SK-N-SH (cell line): Measurements from ENCODE around the gene CD93. TPM values are rescaled to one million over a fixed set of nuclear protein-coding genes. Genes with fewer than 3 reads are reported as not detected.

Experiments used
- CTCF ChIA-PET: fragments of 300-600, 350-600 bp; formaldehyde crosslinking; extraction: SDS; loops from one replicate; lab custom pipeline; 2021; lab: Yijun Ruan, JAX
- POLR2A ChIA-PET: fragments of 350-600 bp; sonication (Branson Sonifier 250); formaldehyde crosslinking; extraction: SDS; loops from one replicate; lab custom pipeline; 2020; ENCODE audit warnings: antibody characterized with exemption, inconsistent platforms; lab: Yijun Ruan, JAX
- DNase-seq: peaks from one replicate; pipeline ENCODE4 v3.0.0; 2012
- H2AFZ ChIP-seq: fragments of 200-600 bp; sonication (generic); 2 replicates; pipeline ENCODE4 v1.8.1; 2016; ENCODE audit warnings: antibody characterized with exemption, mild to moderate bottlenecking, low read depth
- H3F3A ChIP-seq: fragments of 200-600 bp; sonication (generic); replicated peaks from 2 replicates; pipeline ENCODE3; 2016; ENCODE audit warnings: antibody characterized with exemption, mild to moderate bottlenecking; ENCODE audit not compliant: insufficient read depth
- H3K27ac ChIP-seq, 2 experiments: fragments of 200-500 bp in 1 of 2; fragments of 200-600 bp in 1 of 2; sonication (Bioruptor generic) in 1 of 2; sonication (generic), shearing (Covaris generic) in 1 of 2; 2 replicates each; pipeline versions ENCODE4 v1.5.1 to v1.6.1; 2014 to 2016; ENCODE audit warnings: low read depth in 2 of 2, inconsistent platforms in 1 of 2, low read length in 1 of 2, mild to moderate bottlenecking in 1 of 2, mixed read lengths in 1 of 2
- H3K27me3 ChIP-seq: fragments of 200-600 bp; sonication (generic), shearing (Covaris generic); 2 replicates; pipeline ENCODE4 v1.6.1; 2016; ENCODE audit warnings: mixed run types; ENCODE audit not compliant: insufficient read depth
- H3K36me3 ChIP-seq, 2 experiments: fragments of 200-500 bp in 1 of 2; fragments of 200-600 bp in 1 of 2; sonication (Bioruptor generic) in 1 of 2; sonication (generic) in 1 of 2; replicated peaks in 1 of 2; 2 replicates each; pipeline versions ENCODE3 to v1.5.1; 2014 to 2016; ENCODE audit warnings: low read length in 1 of 2, mild to moderate bottlenecking in 1 of 2; ENCODE audit not compliant: insufficient read depth in 2 of 2, control insufficient read depth in 1 of 2
- H3K4me1 ChIP-seq, 2 experiments: fragments of 200-500 bp in 1 of 2; fragments of 200-600 bp in 1 of 2; sonication (Bioruptor generic) in 1 of 2; sonication (generic), shearing (Covaris generic) in 1 of 2; 2 replicates each; pipeline versions ENCODE4 v1.5.1 to v1.6.1; 2014 to 2016; ENCODE audit warnings: low read depth in 1 of 2, low read length in 1 of 2, mixed run types in 1 of 2; ENCODE audit not compliant: insufficient read depth in 2 of 2, control insufficient read depth in 1 of 2
- H3K4me2 ChIP-seq: fragments of 200-600 bp; sonication (generic), shearing (Covaris generic); 2 replicates; pipeline ENCODE4 v1.6.1; 2017; ENCODE audit warnings: mixed run types
- H3K4me3 ChIP-seq, 2 experiments: fragments of 200-500 bp in 1 of 2; fragments of 200-600 bp in 1 of 2; sonication (Bioruptor generic) in 1 of 2; sonication (generic), shearing (Covaris generic) in 1 of 2; 2 replicates each; pipeline versions ENCODE4 v1.5.1 to v1.8.1; 2014 to 2016; ENCODE audit warnings: low read depth in 2 of 2, inconsistent platforms in 1 of 2, low read length in 1 of 2, mild to moderate bottlenecking in 1 of 2, mixed read lengths in 1 of 2, moderate library complexity in 1 of 2
- H3K79me2 ChIP-seq: fragments of 200-600 bp; sonication (generic); 2 replicates; pipeline ENCODE4 v1.8.1; 2017; ENCODE audit warnings: mild to moderate bottlenecking; ENCODE audit not compliant: insufficient read depth
- H3K9ac ChIP-seq: fragments of 200-600 bp; sonication (generic); 2 replicates; pipeline ENCODE4 v1.6.1; 2017; ENCODE audit warnings: mixed run types
- H3K9me2 ChIP-seq: fragments of 200-600 bp; sonication (generic); 2 replicates; pipeline ENCODE4 v1.6.1; 2017; ENCODE audit warnings: mixed run types
- H3K9me3 ChIP-seq: fragments of 200-600 bp; sonication (generic); 2 replicates; pipeline ENCODE4 v1.6.1; 2017; ENCODE audit warnings: mixed run types, mild to moderate bottlenecking, moderate library complexity
- H4K20me1 ChIP-seq: fragments of 200-600 bp; sonication (generic); 2 replicates; pipeline ENCODE4 v1.6.1; 2017; ENCODE audit warnings: mild to moderate bottlenecking, mixed run types; ENCODE audit not compliant: insufficient read depth
- ELF1 ChIP-seq: IDR thresholded peaks from 2 replicates; pipeline ENCODE4 v1.4.0; 2012
- EZH2phosphoT487 ChIP-seq: fragments of 200-600 bp; sonication (generic); IDR thresholded peaks from 2 replicates; pipeline ENCODE4 v1.6.1; 2017; ENCODE audit warnings: low read depth, mixed run types, mild to moderate bottlenecking, antibody characterized with exemption, moderate library complexity, borderline replicate concordance
- FOSL2 ChIP-seq: IDR thresholded peaks from 2 replicates; pipeline ENCODE4 v1.4.0; 2012; ENCODE audit warnings: low read depth, mild to moderate bottlenecking, moderate library complexity, borderline replicate concordance
- GABPA ChIP-seq: IDR thresholded peaks from 2 replicates; pipeline ENCODE4 v1.4.0; 2012; ENCODE audit warnings: low read depth, mild to moderate bottlenecking
- GATA2 ChIP-seq: sonication (generic); formaldehyde crosslinking; IDR thresholded peaks from 2 replicates; pipeline ENCODE4 v1.5.0; 2020; ENCODE audit warnings: mild to moderate bottlenecking, missing genetic modification reagents
- POLR2AphosphoS5 ChIP-seq: IDR thresholded peaks from 2 replicates; pipeline ENCODE4 v1.6.1; 2012; ENCODE audit warnings: low read depth, low read length
- YY1 ChIP-seq: IDR thresholded peaks from 2 replicates; pipeline ENCODE4 v1.4.0; 2012; ENCODE audit warnings: low read depth, mild to moderate bottlenecking
- WGBS: methylation state at CpG from one replicate; pipeline ENCODE4 v1.1.6; 2017; ENCODE audit warnings: low lambda C conversion rate; 5-methylcytosine and 5-hydroxymethylcytosine counted together
- polyA plus RNA-seq, 3 experiments: library from polyadenylated mRNA; depleted of rRNA; stranded (reverse); fragments of >200 nt; gene quantifications; 2 replicates each; pipeline ENCODE4 v1.2.3, GENCODE V29; 2012

CD93 gene
- polyA plus RNA-seq, 1 of the 3 experiments (the other 2 are of a cell fraction) = 0.03 TPM

- ChIA-PET CTCF (no interaction called here), POLR2A (no interaction called here)
- no peaks in the 10 kb centered on the region for H3K9me2 ChIP-seq
- 1% methylated on average over 12 of the region's 48 CpGs for WGBS
- no peaks in the 10 kb centered on the region for H3K9me3 ChIP-seq
- peak overlapping the region in 1 of 2 experiments; percentile 48; a peak in 3 of 4 replicates for H3K4me3 ChIP-seq
- no peaks in the 10 kb centered on the region for H4K20me1 ChIP-seq
- peak overlapping the region; percentile 64 for H3K4me2 ChIP-seq
- H3K4me1 ChIP-seq = no peaks in the 10 kb centered on the region
- no peak overlapping the region for H3K27ac ChIP-seq
- H3K27me3 ChIP-seq = peaks cover 92% of the 10 kb centered on the region
- DNase-seq = no peak
- no peaks in the 10 kb centered on the region for H3K36me3 ChIP-seq
- no peak overlapping the region for H3K9ac ChIP-seq
- no peaks in the 10 kb centered on the region for H3F3A ChIP-seq
- TF ChIP-seq POLR2AphosphoS5 (no peak), ELF1 (no peak), GATA2 (CRISPR knock-in tag) (no peak), YY1 (no peak)
- TF ChIP-seq, all 33 proteins: peak for 0
- H2AFZ ChIP-seq = peak overlapping the region; percentile 16; the same call in 1 of the 2 replicates
- no peaks in the 10 kb centered on the region for H3K79me2 ChIP-seq
Measured at GRCh38 chr20:23050076-23050838, 35.9 kb downstream of the CD93 start.

- DNase-seq = no peak
- no peaks in the 10 kb centered on the region for H4K20me1 ChIP-seq
- H3K4me3 ChIP-seq = peak within 1 kb of the TSS in 1 of 2 experiments; percentile 48; a peak in 3 of 4 replicates
- peak within 1 kb of the TSS; percentile 64 for H3K4me2 ChIP-seq
- H3K4me1 ChIP-seq = no peaks in the 10 kb centered on the region
- no peak for TF ChIP-seq FOSL2
- no peak for TF ChIP-seq EZH2phosphoT487
- no peak for TF ChIP-seq GABPA
- peak within 1 kb of the TSS; percentile 16; the same call in 1 of the 2 replicates for H2AFZ ChIP-seq
- no peaks in the 10 kb centered on the region for H3F3A ChIP-seq
- H3K79me2 ChIP-seq = no peaks in the 10 kb centered on the region
- ChIA-PET POLR2A (no interaction called here), CTCF (no interaction called here)
- H3K36me3 ChIP-seq = no peaks in the 10 kb centered on the region
- H3K27me3 ChIP-seq = peaks cover 94% of the 10 kb centered on the region
- no peak within 1 kb of the TSS for H3K27ac ChIP-seq
- H3K9ac ChIP-seq = no peak within 1 kb of the TSS
- H3K9me2 ChIP-seq = no peaks in the 10 kb centered on the region
- WGBS = 3% methylated on average over 15 of the region's 79 CpGs
- H3K9me3 ChIP-seq = no peaks in the 10 kb centered on the region
Measured at GRCh38 chr20:23049201-23050075, 36.7 kb downstream of the CD93 start, which contains the start of gene THBD. THBD (minus strand) TSS chr20:23049672; CDS start chr20:23049504, 168 bp downstream.
